ENCODE results near the gene TAS2R5. TPM values are rescaled to one million over a fixed set of nuclear protein-coding genes. Genes with fewer than 3 reads are reported as not detected.

The TAS2R5 gene
- polyA plus RNA-seq (2013, experiment 1 of 2): 0.73 TPM
- 0.96 TPM for polyA plus RNA-seq (2013, experiment 2 of 2)

DNA sequence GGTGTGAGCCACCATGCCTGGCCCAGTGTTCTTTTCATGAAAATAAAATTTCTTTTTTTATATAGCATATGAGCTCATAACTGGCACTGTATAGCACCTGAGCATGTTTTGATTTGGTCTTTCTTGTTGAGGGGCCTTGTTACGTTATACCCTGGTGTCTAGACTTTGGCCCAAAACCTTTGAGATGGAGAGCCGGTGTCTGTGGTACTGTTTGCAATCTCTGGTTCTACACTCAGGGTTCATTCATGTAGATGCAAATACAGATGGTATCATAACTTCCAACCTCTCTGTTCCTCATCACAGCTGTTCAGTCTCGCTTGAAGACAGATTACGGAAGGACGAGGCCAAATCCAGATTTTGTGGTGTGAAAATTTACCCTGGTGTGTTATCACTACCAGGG is at the start of gene TAS2R5:
Gene TAS2R5 (plus strand): TSS at position 301 of the 400 bp plus-strand sequence. CDS start 145 bp downstream, outside the sequence.
- H3K4me2 ChIP-seq (ENCODE audit: insufficient read depth, low read length, poor library complexity, severe bottlenecking): no peak within 1 kb of the TSS
- H3K4ac ChIP-seq (ENCODE audit: low read length): no peak within 1 kb of the TSS
- no peak within 1 kb of the TSS for H2BK5ac ChIP-seq (ENCODE audit: low read length)
- H2BK15ac ChIP-seq (ENCODE audit: low read length): no peak within 1 kb of the TSS
- H2BK12ac ChIP-seq (ENCODE audit: low read length): no peak within 1 kb of the TSS
- no peak within 1 kb of the TSS for H3K23ac ChIP-seq (ENCODE audit: low read depth, low read length, poor library complexity)
- no peak within 1 kb of the TSS for H2BK120ac ChIP-seq (ENCODE audit: low read depth, low read length)
- H3K79me1 ChIP-seq (ENCODE audit: low read depth, low read length): no peaks in the 10 kb centered on the region
- DNase-seq (ENCODE audit: low spot score): no peak
- H4K8ac ChIP-seq (ENCODE audit: low read depth, low read length): no peak within 1 kb of the TSS
- H3K18ac ChIP-seq (ENCODE audit: low read length): no peak within 1 kb of the TSS
- H4K91ac ChIP-seq (ENCODE audit: low read depth, low read length, poor library complexity): no peak within 1 kb of the TSS
- no peak within 1 kb of the TSS for H3K9ac ChIP-seq (ENCODE audit: low read depth, low read length, poor library complexity)
- H2AFZ ChIP-seq (ENCODE audit: low read length): no peak within 1 kb of the TSS
- H3K9me3 ChIP-seq (replicated peaks in 1 of 2; ENCODE audit: control insufficient read depth in 2 of 2, insufficient read depth in 1 of 2, low read depth in 1 of 2, low read length in 2 of 2): no peaks in the 10 kb centered on the region
- no peak within 1 kb of the TSS for H2AK5ac ChIP-seq (ENCODE audit: low read depth, low read length)
- WGBS, 2 donors (ENCODE audit: extremely low coverage in 2 of 2, insufficient read length in 2 of 2, insufficient replicate concordance in 1 of 2): no CpG with 5 or more reads among the region's 5 CpGs
- no peak within 1 kb of the TSS for H3K4me3 ChIP-seq (ENCODE audit: low read length in 2 of 2)
- no peaks in the 10 kb centered on the region for H3K4me1 ChIP-seq (ENCODE audit: control insufficient read depth in 2 of 2, insufficient read depth in 1 of 2, low read depth in 1 of 2, low read length in 2 of 2)
- H3K14ac ChIP-seq (ENCODE audit: low read length): no peak within 1 kb of the TSS
- H3K27me3 ChIP-seq (ENCODE audit: control insufficient read depth in 3 of 3, insufficient read depth in 3 of 3, low read depth in 1 of 3, low read length in 3 of 3): no peaks in the 10 kb centered on the region
- H3K27ac ChIP-seq (replicated peaks; ENCODE audit: low read length): no peak within 1 kb of the TSS
- peaks cover 9 to 29% of the 10 kb centered on the region in 2 donors for H3K36me3 ChIP-seq (replicated peaks in 1 of 2; ENCODE audit: control insufficient read depth in 2 of 2, insufficient read depth in 2 of 2, low read length in 2 of 2)

- peaks cover 4% of the 10 kb centered on the region for H3K79me1 ChIP-seq (ENCODE audit: low read depth, low read length)
- H2BK12ac ChIP-seq (ENCODE audit: low read length): no peak overlapping the region
- no peak overlapping the region for H2BK120ac ChIP-seq (ENCODE audit: low read depth, low read length)
- peaks cover 27 to 82% of the 10 kb centered on the region in 2 donors for H3K36me3 ChIP-seq (replicated peaks in 1 of 2; ENCODE audit: control insufficient read depth in 2 of 2, insufficient read depth in 2 of 2, low read length in 2 of 2)
- no peak overlapping the region for H3K4me2 ChIP-seq (ENCODE audit: insufficient read depth, low read length, poor library complexity, severe bottlenecking)
- no peak overlapping the region for H2AK5ac ChIP-seq (ENCODE audit: low read depth, low read length)
- H3K4me1 ChIP-seq (ENCODE audit: control insufficient read depth in 2 of 2, insufficient read depth in 1 of 2, low read depth in 1 of 2, low read length in 2 of 2): peaks cover 3 to 7% of the 10 kb centered on the region in 2 donors
- no peak for DNase-seq (ENCODE audit: low spot score)
- H3K9me3 ChIP-seq (replicated peaks in 1 of 2; ENCODE audit: control insufficient read depth in 2 of 2, insufficient read depth in 1 of 2, low read depth in 1 of 2, low read length in 2 of 2): no peaks in the 10 kb centered on the region
- no peak overlapping the region for H4K91ac ChIP-seq (ENCODE audit: low read depth, low read length, poor library complexity)
- peaks cover 0 to 2% (median 0%) of the 10 kb centered on the region in 3 experiments for H3K27me3 ChIP-seq (ENCODE audit: control insufficient read depth in 3 of 3, insufficient read depth in 3 of 3, low read depth in 1 of 3, low read length in 3 of 3)
- H3K4ac ChIP-seq (ENCODE audit: low read length): no peak overlapping the region
- H2BK15ac ChIP-seq (ENCODE audit: low read length): no peak overlapping the region
- no peak overlapping the region for H3K14ac ChIP-seq (ENCODE audit: low read length)
- no peak overlapping the region for H3K4me3 ChIP-seq (ENCODE audit: low read length in 2 of 2)
- H2BK5ac ChIP-seq (ENCODE audit: low read length): no peak overlapping the region
- no peak overlapping the region for H3K23ac ChIP-seq (ENCODE audit: low read depth, low read length, poor library complexity)
- H3K18ac ChIP-seq (ENCODE audit: low read length): no peak overlapping the region
- no peak overlapping the region for H2AFZ ChIP-seq (ENCODE audit: low read length)
- no peak overlapping the region for H3K27ac ChIP-seq (replicated peaks; ENCODE audit: low read length)
- no peak overlapping the region for H4K8ac ChIP-seq (ENCODE audit: low read depth, low read length)
- H3K9ac ChIP-seq (ENCODE audit: low read depth, low read length, poor library complexity): no peak overlapping the region
- WGBS, 2 donors (ENCODE audit: extremely low coverage in 2 of 2, insufficient read length in 2 of 2, insufficient replicate concordance in 1 of 2): no CpG with 5 or more reads among the region's 1 CpG
Measured at GRCh38 chr7:141742229-141742628, 47.8 kb upstream of the TAS2R5 start.

- peaks cover 29 to 100% of the 10 kb centered on the region in 2 donors for H3K36me3 ChIP-seq (replicated peaks in 1 of 2; ENCODE audit: control insufficient read depth in 2 of 2, insufficient read depth in 2 of 2, low read length in 2 of 2)
- H3K4me1 ChIP-seq (ENCODE audit: control insufficient read depth in 2 of 2, insufficient read depth in 1 of 2, low read depth in 1 of 2, low read length in 2 of 2): peaks cover 3 to 7% of the 10 kb centered on the region in 2 donors
- H2BK5ac ChIP-seq (ENCODE audit: low read length): no peak overlapping the region
- peaks cover 3% of the 10 kb centered on the region for H3K79me1 ChIP-seq (ENCODE audit: low read depth, low read length)
- no peak overlapping the region for H2BK12ac ChIP-seq (ENCODE audit: low read length)
- H3K4me2 ChIP-seq (ENCODE audit: insufficient read depth, low read length, poor library complexity, severe bottlenecking): no peak overlapping the region
- H3K23ac ChIP-seq (ENCODE audit: low read depth, low read length, poor library complexity): no peak overlapping the region
- no peak overlapping the region for H3K14ac ChIP-seq (ENCODE audit: low read length)
- H3K9ac ChIP-seq (ENCODE audit: low read depth, low read length, poor library complexity): no peak overlapping the region
- peaks cover 0 to 1% of the 10 kb centered on the region in 2 donors for H3K9me3 ChIP-seq (replicated peaks in 1 of 2; ENCODE audit: control insufficient read depth in 2 of 2, insufficient read depth in 1 of 2, low read depth in 1 of 2, low read length in 2 of 2)
- no peak overlapping the region for H3K18ac ChIP-seq (ENCODE audit: low read length)
- DNase-seq (ENCODE audit: low spot score): no peak
- WGBS, 2 donors (ENCODE audit: extremely low coverage in 2 of 2, insufficient read length in 2 of 2, insufficient replicate concordance in 1 of 2): no CpG with 5 or more reads among the region's 2 CpGs
- no peak overlapping the region for H3K27ac ChIP-seq (replicated peaks; ENCODE audit: low read length)
- H2BK15ac ChIP-seq (ENCODE audit: low read length): no peak overlapping the region
- H3K4me3 ChIP-seq (ENCODE audit: low read length in 2 of 2): no peak overlapping the region
- peaks cover 0 to 2% (median 0%) of the 10 kb centered on the region in 3 experiments for H3K27me3 ChIP-seq (ENCODE audit: control insufficient read depth in 3 of 3, insufficient read depth in 3 of 3, low read depth in 1 of 3, low read length in 3 of 3)
- no peak overlapping the region for H3K4ac ChIP-seq (ENCODE audit: low read length)
- no peak overlapping the region for H2AK5ac ChIP-seq (ENCODE audit: low read depth, low read length)
- no peak overlapping the region for H2AFZ ChIP-seq (ENCODE audit: low read length)
- H4K8ac ChIP-seq (ENCODE audit: low read depth, low read length): no peak overlapping the region
- H4K91ac ChIP-seq (ENCODE audit: low read depth, low read length, poor library complexity): no peak overlapping the region
- no peak overlapping the region for H2BK120ac ChIP-seq (ENCODE audit: low read depth, low read length)
Measured at GRCh38 chr7:141744131-141744530, 45.9 kb upstream of the TAS2R5 start.

- no peak overlapping the region for H3K27ac ChIP-seq (replicated peaks; ENCODE audit: low read length)
Measured at GRCh38 chr7:141748396-141748795, 41.6 kb upstream of the TAS2R5 start.

More at GRCh38 chr7:141748396-141748795, 41.6 kb upstream of the TAS2R5 start:
- Histone ChIP-seq H3K23ac (ENCODE audit: low read depth, low read length, poor library complexity) (no peak overlapping the region), H3K9me3 (replicated peaks in 1 of 2; ENCODE audit: control insufficient read depth in 2 of 2, insufficient read depth in 1 of 2, low read depth in 1 of 2, low read length in 2 of 2) (peaks cover 3 to 41% of the 10 kb centered on the region in 2 donors), H2AK5ac (ENCODE audit: low read depth, low read length) (no peak overlapping the region), H3K18ac (ENCODE audit: low read length) (no peak overlapping the region), H3K36me3 (replicated peaks in 1 of 2; ENCODE audit: control insufficient read depth in 2 of 2, insufficient read depth in 2 of 2, low read length in 2 of 2) (peaks cover 38 to 100% of the 10 kb centered on the region in 2 donors), H2BK12ac (ENCODE audit: low read length) (no peak overlapping the region), H4K8ac (ENCODE audit: low read depth, low read length) (no peak overlapping the region), H3K4me2 (ENCODE audit: insufficient read depth, low read length, poor library complexity, severe bottlenecking) (no peak overlapping the region), H3K27me3 (ENCODE audit: control insufficient read depth in 3 of 3, insufficient read depth in 3 of 3, low read depth in 1 of 3, low read length in 3 of 3) (no peaks in the 10 kb centered on the region), H3K79me1 (ENCODE audit: low read depth, low read length) (no peaks in the 10 kb centered on the region), H3K4ac (ENCODE audit: low read length) (no peak overlapping the region), H4K91ac (ENCODE audit: low read depth, low read length, poor library complexity) (no peak overlapping the region), H2BK15ac (ENCODE audit: low read length) (no peak overlapping the region), H3K4me1 (ENCODE audit: control insufficient read depth in 2 of 2, insufficient read depth in 1 of 2, low read depth in 1 of 2, low read length in 2 of 2) (no peaks in the 10 kb centered on the region), H2BK120ac (ENCODE audit: low read depth, low read length) (no peak overlapping the region), H2BK5ac (ENCODE audit: low read length) (no peak overlapping the region), H2AFZ (ENCODE audit: low read length) (no peak overlapping the region), H3K14ac (ENCODE audit: low read length) (no peak overlapping the region), H3K4me3 (ENCODE audit: low read length in 2 of 2) (no peak overlapping the region), H3K9ac (ENCODE audit: low read depth, low read length, poor library complexity) (no peak overlapping the region)
- DNase-seq (ENCODE audit: low spot score): no peak
- no CpG with 5 or more reads among the region's 2 CpGs for WGBS, 2 donors (ENCODE audit: extremely low coverage in 2 of 2, insufficient read length in 2 of 2, insufficient replicate concordance in 1 of 2)
